SK-N-SH treated with all-trans-retinoic acid at 6 μM for 48 hours (cell line): ENCODE measurements around the gene RAB32.

ENCODE experiments used
- ATAC-seq: fragments of 200-7000 bp; cut with Tn5 transposase; 3 replicates; pipeline ENCODE4 v1.9.1; 2020; ENCODE audit warnings: mild to moderate bottlenecking, moderate library complexity
- ARNTL ChIP-seq: fragments of 450-650 bp; formaldehyde crosslinking; IDR thresholded peaks from 2 replicates; pipeline ENCODE4 v1.5.0; 2020; ENCODE audit warnings: low read depth, mild to moderate bottlenecking, moderate library complexity, borderline replicate concordance
- BACH2 ChIP-seq: fragments of 250-450 bp; sonication (Bioruptor Pico); IDR thresholded peaks from 2 replicates; pipeline ENCODE4 v1.9.0; 2021; ENCODE audit warnings: mild to moderate bottlenecking, borderline replicate concordance
- CSDC2 ChIP-seq: fragments of 250-450 bp; sonication (Bioruptor Pico); IDR thresholded peaks from 2 replicates; pipeline ENCODE4 v1.5.0; 2020; ENCODE audit warnings: mild to moderate bottlenecking, moderate library complexity
- GLIS3 ChIP-seq: fragments of 250-450 bp; sonication (Bioruptor Pico); IDR thresholded peaks from 2 replicates; pipeline ENCODE4 v1.5.0; 2020; ENCODE audit warnings: mild to moderate bottlenecking, moderate library complexity
- OSR1 ChIP-seq: fragments of 250-450 bp; sonication (Bioruptor Pico); IDR thresholded peaks from 2 replicates; pipeline ENCODE4 v1.8.0; 2022; ENCODE audit warnings: moderate library complexity, mild to moderate bottlenecking, inconsistent platforms
- PPARA ChIP-seq: fragments of 250-450 bp; sonication (Bioruptor Pico); IDR thresholded peaks from 2 replicates; pipeline ENCODE4 v1.5.0; 2020; ENCODE audit warnings: mild to moderate bottlenecking, borderline replicate concordance
- RARB ChIP-seq: fragments of 250-450 bp; sonication (Bioruptor Pico); IDR thresholded peaks from 2 replicates; pipeline ENCODE4 v1.8.0; 2021; ENCODE audit warnings: mild to moderate bottlenecking, moderate library complexity
- SNAI2 ChIP-seq: fragments of 250-450 bp; sonication (Bioruptor Pico); IDR thresholded peaks from 2 replicates; pipeline ENCODE4 v1.5.0; 2020; ENCODE audit warnings: mild to moderate bottlenecking, moderate library complexity
- TCF4 ChIP-seq: fragments of 250-450 bp; sonication (Bioruptor Pico); IDR thresholded peaks from 2 replicates; pipeline ENCODE4 v1.8.0; 2021; ENCODE audit warnings: mild to moderate bottlenecking, moderate library complexity, borderline replicate concordance
- TOX ChIP-seq: fragments of 250-450 bp; sonication (Bioruptor Pico); IDR thresholded peaks from 2 replicates; pipeline ENCODE4 v1.8.0; 2021; ENCODE audit warnings: mild to moderate bottlenecking, moderate library complexity, borderline replicate concordance
- ZFP3 ChIP-seq: fragments of 250-450 bp; sonication (Bioruptor Pico); IDR thresholded peaks from 2 replicates; pipeline ENCODE4 v1.5.0; 2020; ENCODE audit warnings: mild to moderate bottlenecking, moderate library complexity
- ZFP30 ChIP-seq: fragments of 450-650 bp; formaldehyde crosslinking; IDR thresholded peaks from 2 replicates; pipeline ENCODE4 v1.5.0; 2022; ENCODE audit warnings: mild to moderate bottlenecking, moderate library complexity
- ZNF565 ChIP-seq: fragments of 450-650 bp; formaldehyde crosslinking; conservative IDR thresholded peaks from 2 replicates; pipeline ENCODE4 v1.5.0; 2020; ENCODE audit warnings: low read depth, mild to moderate bottlenecking, moderate library complexity
- ZNF70 ChIP-seq: fragments of 450-650 bp; formaldehyde crosslinking; IDR thresholded peaks from 2 replicates; pipeline ENCODE4 v1.5.0; 2020; ENCODE audit warnings: mild to moderate bottlenecking, moderate library complexity
- ZNF8 ChIP-seq: fragments of 450-650 bp; formaldehyde crosslinking; IDR thresholded peaks from 2 replicates; pipeline ENCODE4 v1.5.0; 2020; ENCODE audit warnings: mild to moderate bottlenecking, moderate library complexity
- TF ChIP-seq, protein P1 (sequence below): fragments of 250-450 bp; sonication (Bioruptor Pico); IDR thresholded peaks from 2 replicates; pipeline ENCODE4 v1.5.0; 2020; ENCODE audit warnings: mild to moderate bottlenecking, moderate library complexity
- TF ChIP-seq, protein P2 (sequence below): fragments of 250-450 bp; sonication (Bioruptor Pico); IDR thresholded peaks from 2 replicates; pipeline ENCODE4 v1.8.0; 2021; ENCODE audit warnings: low read depth, mild to moderate bottlenecking, moderate library complexity, borderline replicate concordance
- TF ChIP-seq, protein P3 (sequence below): fragments of 250-450 bp; sonication (Bioruptor Pico); IDR thresholded peaks from 2 replicates; pipeline ENCODE4 v1.5.1; 2021; ENCODE audit warnings: mild to moderate bottlenecking, moderate library complexity
- TF ChIP-seq, protein P4 (sequence below): fragments of 250-450 bp; sonication (Bioruptor Pico); IDR thresholded peaks from 2 replicates; pipeline ENCODE4 v1.5.1; 2020; ENCODE audit warnings: low read depth, mild to moderate bottlenecking, moderate library complexity

Gene RAB32

DNA sequence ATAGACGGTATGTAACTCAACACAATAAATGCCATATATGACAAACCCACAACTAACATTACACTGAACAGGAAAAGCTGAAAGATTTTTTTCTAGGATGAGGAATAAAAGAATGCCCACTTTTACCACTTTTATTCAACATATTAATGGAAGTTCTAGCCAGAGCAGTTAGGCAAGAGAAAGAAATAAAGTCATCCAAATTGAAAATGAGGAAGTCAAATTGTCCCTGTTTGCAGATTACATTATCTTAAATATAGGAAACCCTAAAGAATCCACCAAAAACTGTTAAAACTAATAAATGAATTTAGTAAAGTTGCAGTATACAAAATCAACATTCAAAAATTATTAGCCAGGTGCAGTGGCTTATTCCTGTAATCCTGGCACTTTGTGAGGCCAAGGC, 30.6 kb downstream of the RAB32 start:
- no peak for ATAC-seq
- TF ChIP-seq, protein P1, sequence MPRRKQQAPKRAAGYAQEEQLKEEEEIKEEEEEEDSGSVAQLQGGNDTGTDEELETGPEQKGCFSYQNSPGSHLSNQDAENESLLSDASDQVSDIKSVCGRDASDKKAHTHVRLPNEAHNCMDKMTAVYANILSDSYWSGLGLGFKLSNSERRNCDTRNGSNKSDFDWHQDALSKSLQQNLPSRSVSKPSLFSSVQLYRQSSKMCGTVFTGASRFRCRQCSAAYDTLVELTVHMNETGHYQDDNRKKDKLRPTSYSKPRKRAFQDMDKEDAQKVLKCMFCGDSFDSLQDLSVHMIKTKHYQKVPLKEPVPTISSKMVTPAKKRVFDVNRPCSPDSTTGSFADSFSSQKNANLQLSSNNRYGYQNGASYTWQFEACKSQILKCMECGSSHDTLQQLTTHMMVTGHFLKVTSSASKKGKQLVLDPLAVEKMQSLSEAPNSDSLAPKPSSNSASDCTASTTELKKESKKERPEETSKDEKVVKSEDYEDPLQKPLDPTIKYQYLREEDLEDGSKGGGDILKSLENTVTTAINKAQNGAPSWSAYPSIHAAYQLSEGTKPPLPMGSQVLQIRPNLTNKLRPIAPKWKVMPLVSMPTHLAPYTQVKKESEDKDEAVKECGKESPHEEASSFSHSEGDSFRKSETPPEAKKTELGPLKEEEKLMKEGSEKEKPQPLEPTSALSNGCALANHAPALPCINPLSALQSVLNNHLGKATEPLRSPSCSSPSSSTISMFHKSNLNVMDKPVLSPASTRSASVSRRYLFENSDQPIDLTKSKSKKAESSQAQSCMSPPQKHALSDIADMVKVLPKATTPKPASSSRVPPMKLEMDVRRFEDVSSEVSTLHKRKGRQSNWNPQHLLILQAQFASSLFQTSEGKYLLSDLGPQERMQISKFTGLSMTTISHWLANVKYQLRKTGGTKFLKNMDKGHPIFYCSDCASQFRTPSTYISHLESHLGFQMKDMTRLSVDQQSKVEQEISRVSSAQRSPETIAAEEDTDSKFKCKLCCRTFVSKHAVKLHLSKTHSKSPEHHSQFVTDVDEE (CRISPR knock-in tag) = no peak
- no peak for TF ChIP-seq CSDC2 (CRISPR knock-in tag)
- no peak for TF ChIP-seq OSR1 (CRISPR knock-in tag)
- TF ChIP-seq ZFP30 = no peak
- no peak for TF ChIP-seq SNAI2 (CRISPR knock-in tag)
- TF ChIP-seq RARB (CRISPR knock-in tag) = no peak

DNA sequence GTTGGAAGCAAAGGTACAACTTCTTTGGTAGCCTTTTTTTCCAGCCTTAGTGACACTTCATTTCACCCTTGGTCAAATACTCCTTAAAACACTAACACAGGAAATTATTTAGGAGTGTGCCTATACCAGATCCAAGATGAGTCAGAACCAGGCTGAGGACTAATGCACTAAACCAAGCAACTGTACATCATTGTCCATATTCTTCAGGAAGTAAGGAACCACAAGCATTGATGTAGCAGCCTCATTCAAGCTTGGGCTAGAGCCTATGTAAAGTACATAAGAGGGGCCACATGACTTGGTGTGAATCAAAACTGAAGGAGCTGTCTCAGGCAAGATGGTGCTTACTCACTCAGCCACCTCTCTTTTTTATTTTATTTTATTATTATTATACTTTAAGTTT, 34.4 kb downstream of the RAB32 start:
- no peak for ATAC-seq
- TF ChIP-seq ZNF565 (CRISPR knock-in tag) (no peak), ZNF8 (no peak), ARNTL (CRISPR knock-in tag) (no peak), CSDC2 (CRISPR knock-in tag) (no peak), ZFP30 (no peak), RARB (CRISPR knock-in tag) (no peak), TOX (CRISPR knock-in tag) (no peak), SNAI2 (CRISPR knock-in tag) (no peak), GLIS3 (no peak)
- TF ChIP-seq, protein P2, sequence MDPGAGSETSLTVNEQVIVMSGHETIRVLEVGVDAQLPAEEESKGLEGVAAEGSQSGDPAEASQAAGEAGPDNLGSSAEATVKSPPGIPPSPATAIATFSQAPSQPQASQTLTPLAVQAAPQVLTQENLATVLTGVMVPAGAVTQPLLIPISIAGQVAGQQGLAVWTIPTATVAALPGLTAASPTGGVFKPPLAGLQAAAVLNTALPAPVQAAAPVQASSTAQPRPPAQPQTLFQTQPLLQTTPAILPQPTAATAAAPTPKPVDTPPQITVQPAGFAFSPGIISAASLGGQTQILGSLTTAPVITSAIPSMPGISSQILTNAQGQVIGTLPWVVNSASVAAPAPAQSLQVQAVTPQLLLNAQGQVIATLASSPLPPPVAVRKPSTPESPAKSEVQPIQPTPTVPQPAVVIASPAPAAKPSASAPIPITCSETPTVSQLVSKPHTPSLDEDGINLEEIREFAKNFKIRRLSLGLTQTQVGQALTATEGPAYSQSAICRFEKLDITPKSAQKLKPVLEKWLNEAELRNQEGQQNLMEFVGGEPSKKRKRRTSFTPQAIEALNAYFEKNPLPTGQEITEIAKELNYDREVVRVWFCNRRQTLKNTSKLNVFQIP (CRISPR knock-in tag) = no peak
- TF ChIP-seq, protein P1 (CRISPR knock-in tag) = no peak
- TF ChIP-seq, protein P3, sequence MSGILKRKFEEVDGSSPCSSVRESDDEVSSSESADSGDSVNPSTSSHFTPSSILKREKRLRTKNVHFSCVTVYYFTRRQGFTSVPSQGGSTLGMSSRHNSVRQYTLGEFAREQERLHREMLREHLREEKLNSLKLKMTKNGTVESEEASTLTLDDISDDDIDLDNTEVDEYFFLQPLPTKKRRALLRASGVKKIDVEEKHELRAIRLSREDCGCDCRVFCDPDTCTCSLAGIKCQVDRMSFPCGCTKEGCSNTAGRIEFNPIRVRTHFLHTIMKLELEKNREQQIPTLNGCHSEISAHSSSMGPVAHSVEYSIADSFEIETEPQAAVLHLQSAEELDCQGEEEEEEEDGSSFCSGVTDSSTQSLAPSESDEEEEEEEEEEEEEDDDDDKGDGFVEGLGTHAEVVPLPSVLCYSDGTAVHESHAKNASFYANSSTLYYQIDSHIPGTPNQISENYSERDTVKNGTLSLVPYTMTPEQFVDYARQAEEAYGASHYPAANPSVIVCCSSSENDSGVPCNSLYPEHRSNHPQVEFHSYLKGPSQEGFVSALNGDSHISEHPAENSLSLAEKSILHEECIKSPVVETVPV (CRISPR knock-in tag) = no peak

DNA sequence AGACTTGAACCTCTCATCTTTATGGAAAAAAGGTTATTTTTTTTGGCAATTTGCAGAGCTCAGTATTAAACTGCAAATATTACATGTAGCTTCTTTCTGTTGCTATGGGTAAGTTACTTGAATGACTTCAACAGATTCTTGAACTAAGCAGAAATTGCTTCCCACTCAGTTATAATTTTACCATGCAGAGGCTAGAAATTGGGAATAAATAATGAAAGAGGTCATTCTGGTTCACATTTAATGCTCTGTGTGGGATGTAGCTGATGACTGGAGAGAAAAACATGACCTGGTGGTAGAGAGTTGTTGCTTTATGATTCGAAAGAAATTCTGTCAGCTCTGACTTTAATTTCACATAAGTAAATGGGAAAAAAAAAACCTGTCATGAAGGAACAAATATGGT, 38.3 kb downstream of the RAB32 start:
- TF ChIP-seq ZNF70 (no peak), GLIS3 (no peak), PPARA (no peak), ZFP3 (CRISPR knock-in tag) (no peak), ZNF8 (no peak), SNAI2 (CRISPR knock-in tag) (no peak), BACH2 (CRISPR knock-in tag) (no peak), CSDC2 (CRISPR knock-in tag) (no peak), OSR1 (CRISPR knock-in tag) (no peak), TCF4 (CRISPR knock-in tag) (no peak), ZNF565 (CRISPR knock-in tag) (no peak)
- TF ChIP-seq, protein P4, sequence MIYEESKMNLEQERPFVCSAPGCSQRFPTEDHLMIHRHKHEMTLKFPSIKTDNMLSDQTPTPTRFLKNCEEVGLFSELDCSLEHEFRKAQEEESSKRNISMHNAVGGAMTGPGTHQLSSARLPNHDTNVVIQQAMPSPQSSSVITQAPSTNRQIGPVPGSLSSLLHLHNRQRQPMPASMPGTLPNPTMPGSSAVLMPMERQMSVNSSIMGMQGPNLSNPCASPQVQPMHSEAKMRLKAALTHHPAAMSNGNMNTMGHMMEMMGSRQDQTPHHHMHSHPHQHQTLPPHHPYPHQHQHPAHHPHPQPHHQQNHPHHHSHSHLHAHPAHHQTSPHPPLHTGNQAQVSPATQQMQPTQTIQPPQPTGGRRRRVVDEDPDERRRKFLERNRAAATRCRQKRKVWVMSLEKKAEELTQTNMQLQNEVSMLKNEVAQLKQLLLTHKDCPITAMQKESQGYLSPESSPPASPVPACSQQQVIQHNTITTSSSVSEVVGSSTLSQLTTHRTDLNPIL (CRISPR knock-in tag) = no peak
- TF ChIP-seq, protein P1 (CRISPR knock-in tag) = no peak
- TF ChIP-seq, protein P2 (CRISPR knock-in tag) = no peak
- TF ChIP-seq, all 23 proteins: peak for 0
- ATAC-seq = no peak
